ENCODE results near the gene ALX3. TPM values are rescaled to one million over a fixed set of nuclear protein-coding genes. Genes with fewer than 3 reads are reported as not detected.

Gene ALX3
- total and polyA plus RNA-seq, 10 of the 15 experiments (the other 5 are each of a cell fraction or from before 2014, with no cell fraction given), result not detected

GRCh38 chr1:110088739-110089316 lies 18.4 kb upstream of the ALX3 start:
- Histone ChIP-seq H3K4me1 (ENCODE audit: control insufficient read depth, insufficient read depth, low read length) (peaks cover 3% of the 10 kb centered on the region; the same call in 1 of the 2 replicates), H3K79me2 (ENCODE audit: control insufficient read depth, insufficient read depth, low read length) (no peaks in the 10 kb centered on the region), H3K36me3 (ENCODE audit: control insufficient read depth in 2 of 2, insufficient read depth in 2 of 2, low read length in 1 of 2) (no peaks in the 10 kb centered on the region), H3K27ac (ENCODE audit: control insufficient read depth, insufficient read depth) (no peak overlapping the region), H4K20me1 (ENCODE audit: control insufficient read depth, insufficient read depth) (no peaks in the 10 kb centered on the region), H2AFZ (ENCODE audit: control insufficient read depth, low read depth, low read length) (no peak overlapping the region), H3K27me3 (replicated peaks in 1 of 2; ENCODE audit: control insufficient read depth in 2 of 2, insufficient read depth in 2 of 2, low read length in 1 of 2) (peaks cover 5 to 7% of the 10 kb centered on the region in 2 experiments; a peak in 3 of 4 replicates), H3K9me3 (replicated peaks; ENCODE audit: control insufficient read depth, insufficient read depth, low read length) (no peaks in the 10 kb centered on the region), H3K4me2 (ENCODE audit: control insufficient read depth, insufficient read depth) (no peak overlapping the region), H3K9ac (ENCODE audit: control insufficient read depth, insufficient read depth, low read length) (no peak overlapping the region), H3K4me3 (no peak overlapping the region)
- no peak for ATAC-seq
- TF ChIP-seq PRDM15 (CRISPR knock-in tag; IDR thresholded peaks at IDR 0.05), result no peak
- no peak for FAIRE-seq
- in situ Hi-C loops (cut with MboI), result no loop called here
- CTCF ChIA-PET, result interaction anchor here (0.9 to 6.8 kb wide), 15 partner anchors 12 to 407 kb away, joined by 3 to 120 read pairs (median 5); no protein-coding TSS in a partner anchor
- POLR2A ChIA-PET, result no interaction called here
- DNase-seq (ENCODE audit: low read depth, low spot score), result no peak
- RAD21 ChIA-PET (ENCODE audit: unreplicated experiment), result interaction anchor here (1.0 to 1.3 kb wide), 5 partner anchors 12 to 371 kb away, joined by 4 to 10 read pairs (median 4); no protein-coding TSS in a partner anchor
- WGBS (ENCODE audit: insufficient coverage, insufficient replicate concordance, low lambda C conversion rate, missing lambda C conversion rate), result 18% methylated on average over 10 of the region's 10 CpGs
- intact Hi-C loops (cut with micrococcal nuclease; ENCODE audit: unreplicated experiment), result loop anchor here (1.0 to 10.0 kb wide), 2 partner anchors 17 to 376 kb away; no protein-coding TSS in a partner anchor
- SMC1A ChIA-PET (ENCODE audit: uncharacterized antibody, unreplicated experiment), result interaction anchor here (0.7 to 1.5 kb wide), 8 partner anchors 9 to 638 kb away, joined by 3 to 9 read pairs (median 4); partner anchors contain the start of gene STRIP1
- no TSS peak for BruUV-seq (replicated peaks)

All from GM12878 (cell line).